GM08714 (cell line): Measurements from ENCODE around the gene RAB3GAP2.

Experiments
- H3K4me3 ChIP-seq: fragments of 200-500 bp; sonication (Bioruptor generic); 2 replicates; pipeline ENCODE4 v1.5.1; 2014; ENCODE audit warnings: mild to moderate bottlenecking, low read length, inconsistent platforms
- ZNF274 ChIP-seq: IDR thresholded peaks from 2 replicates; pipeline ENCODE4 v1.6.1; 2012; ENCODE audit warnings: mild to moderate bottlenecking, low read depth, low read length

Gene RAB3GAP2

GRCh38 chr1:220300442-220301121, 28.3 kb upstream of the RAB3GAP2 start:
- TF ChIP-seq ZNF274 = no peak
- H3K4me3 ChIP-seq = no peak overlapping the region

- TF ChIP-seq ZNF274 = no peak
- H3K4me3 ChIP-seq = no peak overlapping the region
Observed at GRCh38 chr1:220299337-220299736, 27.1 kb upstream of the RAB3GAP2 start.

GRCh38 chr1:220298470-220299205, 26.4 kb upstream of the RAB3GAP2 start:
- no peak overlapping the region for H3K4me3 ChIP-seq
- no peak for TF ChIP-seq ZNF274

GRCh38 chr1:220296981-220297380, 24.7 kb upstream of the RAB3GAP2 start:
- H3K4me3 ChIP-seq = no peak overlapping the region
- no peak for TF ChIP-seq ZNF274

GRCh38 chr1:220294846-220295301, 22.6 kb upstream of the RAB3GAP2 start:
- TF ChIP-seq ZNF274 = no peak
- H3K4me3 ChIP-seq = no peak overlapping the region

- no peak overlapping the region for H3K4me3 ChIP-seq
Observed at GRCh38 chr1:220291580-220291979, 19.3 kb upstream of the RAB3GAP2 start.

GRCh38 chr1:220290140-220290761, 18.0 kb upstream of the RAB3GAP2 start:
- TF ChIP-seq ZNF274 = no peak
- no peak overlapping the region for H3K4me3 ChIP-seq

More at GRCh38 chr1:220291580-220291979, 19.3 kb upstream of the RAB3GAP2 start:
- TF ChIP-seq ZNF274 = no peak

- TF ChIP-seq ZNF274 = no peak
- no peak overlapping the region for H3K4me3 ChIP-seq
Observed at GRCh38 chr1:220287129-220287528, 14.9 kb upstream of the RAB3GAP2 start.

GRCh38 chr1:220283625-220284024, 11.4 kb upstream of the RAB3GAP2 start:
- TF ChIP-seq ZNF274 = no peak
- no peak overlapping the region for H3K4me3 ChIP-seq

- no peak overlapping the region for H3K4me3 ChIP-seq
Observed at GRCh38 chr1:220281159-220281574, 8.9 kb upstream of the RAB3GAP2 start.

GRCh38 chr1:220280249-220280648, 8.0 kb upstream of the RAB3GAP2 start:
- no peak for TF ChIP-seq ZNF274
- no peak overlapping the region for H3K4me3 ChIP-seq

More at GRCh38 chr1:220281159-220281574, 8.9 kb upstream of the RAB3GAP2 start:
- TF ChIP-seq ZNF274 = no peak

GRCh38 chr1:220278991-220279390, 6.7 kb upstream of the RAB3GAP2 start:
- TF ChIP-seq ZNF274 = no peak
- no peak overlapping the region for H3K4me3 ChIP-seq

- no peak overlapping the region for H3K4me3 ChIP-seq
- TF ChIP-seq ZNF274 = no peak
Observed at GRCh38 chr1:220275430-220275829, 3.2 kb upstream of the RAB3GAP2 start.

GRCh38 chr1:220274251-220274855, 2.1 kb upstream of the RAB3GAP2 start:
- no peak overlapping the region for H3K4me3 ChIP-seq
- no peak for TF ChIP-seq ZNF274

GRCh38 chr1:220272841-220273090, 513 bp upstream of the RAB3GAP2 start:
- H3K4me3 ChIP-seq = peak overlapping the region; percentile 98
- TF ChIP-seq ZNF274 = no peak
